Suppressor macrophage treated with lipopolysaccharide for 4 hours (primary cell): ENCODE results near the gene FAM240B.

ENCODE experiments used
- DNase-seq: peaks from one replicate; pipeline ENCODE4 v3.0.0-alpha.2; 2020

The FAM240B gene

GRCh38 chr9:38697776-38698300, 22.1 kb downstream of the FAM240B start:
- DNase-seq, result no peak

DNA sequence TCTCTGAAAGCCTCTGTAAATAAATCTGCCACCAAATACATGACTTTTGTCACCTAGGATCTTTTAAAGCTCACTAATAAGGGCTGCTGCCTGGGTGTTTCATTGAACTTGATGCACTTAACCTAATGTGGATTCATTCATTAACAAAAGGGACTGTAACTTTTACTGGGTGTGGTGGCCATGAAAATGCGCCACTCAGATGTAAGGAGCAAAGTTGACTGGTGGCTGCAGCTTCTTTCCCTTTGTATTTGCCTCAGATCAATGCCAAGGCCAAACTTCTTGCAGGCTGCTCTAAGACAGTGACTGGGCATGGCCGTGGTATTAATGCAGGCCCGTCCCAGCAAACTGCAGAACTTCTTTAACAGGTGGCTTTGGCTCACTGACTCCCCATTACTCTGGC, 22.9 kb downstream of the FAM240B start:
- no peak for DNase-seq

- DNase-seq, result no peak
These were observed 25.3 kb downstream of the FAM240B start for GRCh38 chr9:38694676-38695075.

DNA sequence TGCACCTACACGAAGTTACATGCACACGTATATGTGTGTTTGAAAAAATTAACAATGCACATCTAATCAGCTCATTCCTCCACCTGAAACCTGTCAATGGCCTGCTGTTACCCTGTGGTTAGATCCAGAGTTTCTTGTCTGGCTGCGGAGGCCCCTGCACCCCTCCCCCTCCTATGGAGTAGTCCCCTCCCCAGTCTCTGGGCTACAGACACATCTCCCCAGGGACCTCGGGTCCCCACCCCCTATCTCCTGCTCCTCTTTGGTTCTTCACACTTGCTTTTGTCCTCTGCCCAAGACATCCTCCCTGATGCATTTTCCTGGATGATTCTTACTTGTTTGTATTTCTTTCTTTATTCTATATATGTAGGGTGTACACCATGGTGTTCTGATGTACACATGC, 27.2 kb downstream of the FAM240B start:
- no peak for DNase-seq

DNA sequence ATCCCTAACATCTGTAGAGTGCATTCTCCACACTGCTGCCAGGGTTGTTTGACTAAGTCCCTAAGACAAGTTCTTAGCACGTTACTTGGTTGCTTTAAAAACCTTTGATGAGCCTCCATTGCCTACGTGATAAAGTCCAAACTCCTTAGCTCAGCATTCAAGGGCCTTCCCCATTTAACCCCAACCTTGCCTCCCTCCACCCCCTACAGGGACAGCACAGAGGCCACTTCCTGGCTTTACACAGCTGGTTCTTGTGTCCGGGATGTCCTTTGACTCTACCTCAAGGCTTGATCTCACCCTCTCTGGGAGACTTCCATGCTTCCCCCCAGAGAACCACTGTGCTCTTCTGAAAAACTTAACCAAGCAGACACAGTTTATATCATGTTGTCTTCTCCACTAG, 29.4 kb downstream of the FAM240B start:
- DNase-seq, result no peak

DNA sequence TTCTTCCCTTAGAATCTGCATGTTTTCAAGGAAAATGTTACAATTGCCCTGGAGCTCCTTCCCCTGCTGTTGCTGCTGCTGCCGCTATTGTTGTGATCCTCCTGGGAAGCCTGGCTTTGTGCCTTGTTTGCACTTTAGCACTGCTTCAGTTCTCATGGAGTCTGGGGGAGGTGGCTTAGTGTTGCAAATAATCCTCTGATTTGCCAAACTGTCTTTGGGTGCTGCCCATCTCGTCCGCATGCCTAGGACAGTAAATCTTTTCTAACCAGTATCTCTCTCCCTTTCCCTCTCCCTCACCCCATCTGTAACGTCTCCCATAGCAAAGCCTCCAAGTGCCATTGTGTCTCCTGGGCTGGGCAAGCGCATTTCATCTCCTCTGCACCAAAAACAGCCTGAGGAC, 30.3 kb downstream of the FAM240B start:
- DNase-seq, result no peak

DNA sequence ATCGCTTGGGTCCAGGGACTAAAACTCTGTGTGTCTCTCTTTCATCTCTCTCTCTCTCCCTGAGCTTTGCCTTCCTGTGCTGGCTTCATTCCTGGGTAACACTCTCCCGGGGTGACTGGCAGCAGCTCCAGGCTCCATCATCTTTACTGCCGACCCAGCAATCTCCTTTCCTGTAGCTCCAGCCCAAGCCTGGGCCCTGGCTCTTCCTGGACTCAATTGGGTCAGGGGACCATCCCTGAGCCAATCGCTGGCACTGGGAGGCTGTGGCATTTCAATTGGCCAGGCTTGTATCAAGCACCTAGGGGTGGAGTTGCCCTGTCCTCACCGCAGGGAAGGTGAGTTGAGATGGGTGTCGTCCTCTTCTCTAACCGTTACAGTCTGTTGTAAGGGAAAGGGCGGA, 31.9 kb downstream of the FAM240B start:
- DNase-seq, result no peak

GRCh38 chr9:38687389-38687842, 32.5 kb downstream of the FAM240B start:
- DNase-seq, result no peak

DNA sequence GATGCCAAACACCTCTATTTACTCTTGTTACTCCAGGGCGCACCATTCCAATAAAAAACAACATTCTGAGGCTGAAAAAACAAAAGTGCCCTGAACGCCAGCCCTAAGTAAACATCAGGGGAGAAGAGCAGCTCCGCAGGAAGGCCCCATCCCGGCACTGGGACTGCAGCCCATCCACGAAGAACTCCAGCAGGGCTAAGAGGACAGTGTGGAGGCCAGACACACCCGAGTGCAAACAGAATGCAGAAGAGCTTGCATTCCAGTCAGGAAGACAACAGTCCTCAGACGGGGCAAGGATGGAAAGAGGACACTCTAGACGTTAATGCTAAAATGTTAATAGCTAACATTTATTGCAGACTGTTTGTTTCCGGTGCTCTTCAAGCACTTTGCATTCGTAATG, 33.0 kb downstream of the FAM240B start:
- DNase-seq, result no peak

- DNase-seq, result no peak
These were observed 34.4 kb downstream of the FAM240B start for GRCh38 chr9:38685535-38685934.

- no peak for DNase-seq
These were observed 36.6 kb downstream of the FAM240B start for GRCh38 chr9:38683336-38683735.

GRCh38 chr9:38682713-38683112, 37.2 kb downstream of the FAM240B start:
- no peak for DNase-seq

GRCh38 chr9:38681747-38682227, 38.1 kb downstream of the FAM240B start:
- no peak for DNase-seq

DNA sequence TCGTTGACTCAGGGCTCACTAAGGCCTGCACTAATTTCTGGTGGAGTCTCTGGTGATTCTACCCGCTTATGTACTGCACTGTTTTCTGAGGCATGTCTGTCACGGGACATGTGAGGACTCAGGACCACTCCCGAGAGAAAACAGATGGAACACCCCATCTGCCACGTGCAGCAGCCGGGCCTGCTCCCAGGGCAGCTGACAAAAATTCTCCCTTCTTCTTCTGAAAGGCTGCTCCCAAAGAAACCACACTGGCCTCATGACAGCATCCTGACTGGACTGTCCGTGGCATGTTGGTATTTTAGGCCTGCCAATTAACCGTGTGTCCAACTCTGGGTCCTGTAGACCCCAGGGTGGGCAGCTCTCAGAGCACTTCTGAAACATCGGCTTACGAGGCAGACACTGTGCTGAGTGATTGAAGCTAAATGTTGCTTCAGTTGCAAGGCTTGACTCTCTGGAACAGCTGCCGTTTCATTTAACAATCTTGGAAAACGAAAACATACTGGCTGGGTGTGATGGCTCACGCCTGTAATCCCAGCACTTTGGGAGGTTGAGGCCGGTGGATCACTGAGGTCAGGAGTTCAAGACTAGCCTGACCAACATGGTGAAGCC, 39.0 kb downstream of the FAM240B start:
- no peak for DNase-seq

- DNase-seq, result no peak
These were observed 42.2 kb downstream of the FAM240B start for GRCh38 chr9:38677660-38678303.

- no peak for DNase-seq
These were observed 44.1 kb downstream of the FAM240B start for GRCh38 chr9:38675831-38676230.

GRCh38 chr9:38675211-38675610, 44.7 kb downstream of the FAM240B start:
- DNase-seq, result no peak

GRCh38 chr9:38673399-38674193, 46.3 kb downstream of the FAM240B start:
- DNase-seq, result no peak

DNA sequence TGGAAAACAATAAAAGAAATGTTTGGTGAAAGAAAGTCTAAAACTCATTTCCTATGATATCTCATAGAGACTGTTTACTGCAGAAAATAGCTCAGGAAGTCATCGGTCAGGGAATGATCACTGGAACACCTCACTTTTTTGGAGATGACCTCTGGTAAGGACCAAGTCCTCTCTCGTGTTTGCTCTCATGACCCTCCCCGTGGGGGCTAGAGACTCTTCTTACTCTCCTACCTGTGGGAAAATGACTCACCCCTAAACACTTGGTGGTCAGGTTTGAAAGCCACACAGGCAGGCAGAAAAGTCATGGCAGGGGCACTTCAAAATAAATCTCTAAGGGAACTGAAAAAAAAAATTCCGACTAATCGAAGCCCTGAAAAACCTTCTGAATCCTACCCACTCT, 48.2 kb downstream of the FAM240B start:
- no peak for DNase-seq

DNA sequence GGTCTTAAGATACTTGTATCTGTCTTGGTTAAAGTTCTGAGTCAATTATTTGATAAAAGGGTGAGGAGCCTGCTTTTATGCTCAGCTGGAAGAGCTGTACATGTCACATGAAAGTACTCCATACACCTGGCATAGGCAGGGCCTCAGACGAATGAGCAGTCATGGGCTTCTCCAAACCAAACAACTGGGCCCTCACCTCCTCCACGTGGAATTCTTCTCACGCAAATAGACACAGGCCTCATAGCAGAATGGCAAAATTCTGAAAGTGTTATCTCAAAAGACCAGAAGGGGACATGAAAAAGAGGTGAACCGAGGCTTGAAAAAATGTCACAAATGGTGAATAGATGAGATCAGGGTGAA, 48.6 kb downstream of the FAM240B start:
- no peak for DNase-seq

DNA sequence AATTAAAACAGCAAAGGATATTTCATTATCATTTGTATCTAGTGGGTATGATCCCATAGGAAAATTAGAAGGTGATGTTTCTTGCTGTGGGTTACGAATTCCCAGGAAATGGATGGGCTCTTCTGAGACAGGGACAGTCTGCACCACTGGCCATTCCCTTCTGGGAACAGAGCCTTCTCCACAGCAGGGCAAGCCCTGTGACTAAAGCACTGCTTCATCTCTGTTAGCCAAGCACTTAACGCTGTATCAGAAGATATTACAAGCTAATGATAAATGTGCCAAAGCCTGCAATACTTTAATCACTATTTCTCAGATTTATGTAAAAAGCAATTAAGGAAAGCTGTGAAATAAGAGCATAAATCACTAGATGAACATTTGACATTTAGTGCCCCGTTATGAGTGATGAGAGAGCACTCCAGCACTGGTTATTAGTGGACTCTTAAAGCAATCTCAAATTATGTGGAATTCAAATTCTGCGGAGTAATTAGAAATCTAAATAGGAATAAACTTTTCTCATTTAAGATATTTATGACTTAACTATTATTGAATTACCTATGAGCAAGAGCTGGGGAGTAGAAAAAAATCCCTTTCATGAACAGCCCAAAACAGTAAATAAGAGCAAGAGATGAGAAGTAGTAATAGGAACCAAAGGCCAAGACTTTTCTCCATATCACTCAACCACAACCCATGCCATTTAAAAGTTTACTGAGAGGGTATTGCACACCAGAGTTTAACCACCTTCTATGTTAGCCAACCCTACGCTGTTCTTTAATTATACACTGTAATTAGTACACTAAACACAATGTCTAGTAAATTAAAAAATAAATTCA, 49.2 kb downstream of the FAM240B start:
- DNase-seq, result no peak

- no peak for DNase-seq
These were observed 51.0 kb downstream of the FAM240B start for GRCh38 chr9:38668791-38669466.
